Stomach (tissue), 9 donors: ENCODE measurements around the gene DYNC1LI2. TPM values are rescaled to one million over a fixed set of nuclear protein-coding genes. Genes with fewer than 3 reads are reported as not detected.

ENCODE experiments used
- DNase-seq, 2 donors: peaks; one replicate each; pipeline versions ENCODE4 v3.0.0 to v3.0.0-alpha.2; 2013 to 2019
- H3K27ac ChIP-seq, 5 donors: fragments of 200-600 bp in 4 of 5; sonication (generic) in 4 of 5; one replicate each; pipeline ENCODE4 v1.5.1; 2013 to 2019; ENCODE audit warnings: mild to moderate bottlenecking in 1 of 5, moderate library complexity in 1 of 5
- H3K27me3 ChIP-seq, 3 donors: fragments of 200-600 bp; sonication (generic); one replicate each; pipeline ENCODE4 v1.5.1; 2017 to 2019; ENCODE audit warnings: mixed run types in 1 of 3
- H3K36me3 ChIP-seq, 4 donors: fragments of 200-600 bp; sonication (generic); 1 replicate in 3 of 4; 2 replicates in 1 of 4; pipeline ENCODE4 v1.5.1; 2016 to 2019
- H3K4me1 ChIP-seq, 4 donors: fragments of 200-600 bp; sonication (generic); one replicate each; pipeline ENCODE4 v1.5.1; 2016 to 2019
- H3K4me3 ChIP-seq, 4 donors: fragments of 200-600 bp; sonication (generic) in 3 of 4; one replicate each; pipeline ENCODE4 v1.5.1; 2016 to 2019; ENCODE audit warnings: mild to moderate bottlenecking in 1 of 4
- H3K9me3 ChIP-seq, 4 donors: fragments of 200-600 bp; sonication (generic); one replicate each; pipeline ENCODE4 v1.5.1; 2016 to 2019
- EP300 ChIP-seq: sonication (generic); formaldehyde crosslinking; IDR thresholded peaks from one replicate; pipeline ENCODE4 v1.6.1; 2017; ENCODE audit warnings: antibody characterized with exemption
- POLR2A ChIP-seq, 4 donors: fragments of 450-650 bp; IDR thresholded peaks; one replicate each; pipeline ENCODE4 v1.6.1; 2016; ENCODE audit warnings: antibody characterized with exemption in 4 of 4, control low read depth in 2 of 4, mild to moderate bottlenecking in 1 of 4, moderate library complexity in 1 of 4
- POLR2AphosphoS5 ChIP-seq, 3 donors: sonication (generic); formaldehyde crosslinking; IDR thresholded peaks; one replicate each; pipeline ENCODE4 v1.6.1; 2016; ENCODE audit warnings: antibody characterized with exemption in 3 of 3
- WGBS, 5 donors: extraction: QIAGEN DNeasy Blood & Tissue Kit in 3 of 5; methylation state at CpG; one replicate each; pipeline versions ENCODE4 v1.1.5 to v1.1.7; 2013 to 2018; 5-methylcytosine and 5-hydroxymethylcytosine counted together
- intact Hi-C: fragments of 100-400 bp; cut with DNase I; formaldehyde crosslinking; loops from one replicate; pipeline ENCODE4 v1.15.1; 2023; ENCODE audit warnings: low total_unique reads
- polyA plus RNA-seq, 3 donors: library from polyadenylated mRNA; stranded (reverse); fragments of 200-250 nt; gene quantifications; one replicate each; pipeline ENCODE4 v1.2.3, GENCODE V29; 2013
- total RNA-seq, 5 donors: library from RNA; depleted of rRNA; stranded (reverse); fragments of >200 nt; gene quantifications; one replicate each; pipeline versions ENCODE4 v1.1.0 to v1.2.3, GENCODE V29; 2014 to 2016
- TF ChIP-seq, protein P1 (sequence below), 7 experiments: fragments of 450-650 bp in 4 of 7; fragments of 200-600 bp in 3 of 7; sonication (generic) in 3 of 7; IDR thresholded peaks; one replicate each; pipeline ENCODE4 v1.5.1; 2016 to 2019; ENCODE audit warnings: antibody characterized with exemption in 7 of 7, control low read depth in 2 of 7, mild to moderate bottlenecking in 1 of 7
- donor health status: healthy with polysubstance abuse.
- donor health status: Bipolar disorder and iron deficiency.
- donor health status: healthy.

DYNC1LI2 gene
- total and polyA plus RNA-seq, 8 donors: 34.5 to 264 (median 123) TPM

GRCh38 chr16:66774981-66775380 lies 23.6 kb upstream of the DYNC1LI2 start:
- TF ChIP-seq POLR2AphosphoS5 (IDR thresholded peaks at IDR 0.05): no peak
- TF ChIP-seq EP300: no peak
- TF ChIP-seq, protein P1, sequence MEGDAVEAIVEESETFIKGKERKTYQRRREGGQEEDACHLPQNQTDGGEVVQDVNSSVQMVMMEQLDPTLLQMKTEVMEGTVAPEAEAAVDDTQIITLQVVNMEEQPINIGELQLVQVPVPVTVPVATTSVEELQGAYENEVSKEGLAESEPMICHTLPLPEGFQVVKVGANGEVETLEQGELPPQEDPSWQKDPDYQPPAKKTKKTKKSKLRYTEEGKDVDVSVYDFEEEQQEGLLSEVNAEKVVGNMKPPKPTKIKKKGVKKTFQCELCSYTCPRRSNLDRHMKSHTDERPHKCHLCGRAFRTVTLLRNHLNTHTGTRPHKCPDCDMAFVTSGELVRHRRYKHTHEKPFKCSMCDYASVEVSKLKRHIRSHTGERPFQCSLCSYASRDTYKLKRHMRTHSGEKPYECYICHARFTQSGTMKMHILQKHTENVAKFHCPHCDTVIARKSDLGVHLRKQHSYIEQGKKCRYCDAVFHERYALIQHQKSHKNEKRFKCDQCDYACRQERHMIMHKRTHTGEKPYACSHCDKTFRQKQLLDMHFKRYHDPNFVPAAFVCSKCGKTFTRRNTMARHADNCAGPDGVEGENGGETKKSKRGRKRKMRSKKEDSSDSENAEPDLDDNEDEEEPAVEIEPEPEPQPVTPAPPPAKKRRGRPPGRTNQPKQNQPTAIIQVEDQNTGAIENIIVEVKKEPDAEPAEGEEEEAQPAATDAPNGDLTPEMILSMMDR (IDR thresholded peaks at IDR 0.05): no peak
- TF ChIP-seq POLR2A (IDR thresholded peaks at IDR 0.05): no peak
- H3K4me1 ChIP-seq: no peaks in the 10 kb centered on the region
- H3K4me3 ChIP-seq: no peak overlapping the region
- intact Hi-C loops: no loop called here
- no peaks in the 10 kb centered on the region for H3K27me3 ChIP-seq
- no peaks in the 10 kb centered on the region for H3K36me3 ChIP-seq
- H3K27ac ChIP-seq: no peak overlapping the region
- WGBS, 5 donors: 65 to 83% (median 74%) methylated on average over 2 of the region's 2 CpGs
- no peaks in the 10 kb centered on the region for H3K9me3 ChIP-seq
- no peak for DNase-seq

DNA sequence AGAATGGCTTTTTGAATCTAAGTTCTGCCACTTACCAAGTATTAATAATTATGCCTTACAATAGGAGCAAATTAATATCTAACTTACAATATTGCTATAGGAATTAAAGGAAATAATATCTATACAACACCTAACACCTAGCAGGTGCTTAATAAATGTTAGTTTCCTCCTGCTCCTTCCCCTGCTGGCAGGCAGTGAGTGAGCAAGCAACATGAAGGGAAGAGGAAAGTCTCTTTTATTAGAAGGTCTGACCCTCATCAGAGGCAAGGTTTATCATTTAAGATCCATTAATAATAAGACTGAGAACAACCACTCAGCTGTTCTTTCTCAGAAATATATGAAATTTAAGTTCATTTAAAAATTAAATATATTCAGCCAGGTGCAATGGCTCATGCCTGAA lies 6.7 kb upstream of the DYNC1LI2 start:
- intact Hi-C loops: no loop called here
- no peaks in the 10 kb centered on the region for H3K4me1 ChIP-seq
- H3K27ac ChIP-seq: no peak overlapping the region
- no peak for TF ChIP-seq POLR2A (IDR thresholded peaks at IDR 0.05)
- TF ChIP-seq, protein P1 (IDR thresholded peaks at IDR 0.05): no peak
- H3K4me3 ChIP-seq: no peak overlapping the region
- H3K9me3 ChIP-seq: no peaks in the 10 kb centered on the region
- H3K27me3 ChIP-seq: no peaks in the 10 kb centered on the region
- DNase-seq: no peak
- no peaks in the 10 kb centered on the region for H3K36me3 ChIP-seq

- Histone ChIP-seq H3K9me3 (no peaks in the 10 kb centered on the region), H3K27ac (no peak overlapping the region), H3K4me3 (no peak overlapping the region), H3K27me3 (no peaks in the 10 kb centered on the region), H3K36me3 (no peaks in the 10 kb centered on the region), H3K4me1 (peaks cover 14 to 24% (median 19%) of the 10 kb centered on the region in 4 donors)
- TF ChIP-seq POLR2A (IDR thresholded peaks at IDR 0.05): no peak
- TF ChIP-seq, protein P1 (IDR thresholded peaks at IDR 0.05): no peak
- no peak for TF ChIP-seq EP300
- no peak for TF ChIP-seq POLR2AphosphoS5 (IDR thresholded peaks at IDR 0.05)
- WGBS, 5 donors: 57 to 63% (median 62%) methylated on average over 3 of the region's 3 CpGs
- intact Hi-C loops: no loop called here
- no peak for DNase-seq
These were observed 3.4 kb upstream of the DYNC1LI2 start for GRCh38 chr16:66754819-66755218.

DNA sequence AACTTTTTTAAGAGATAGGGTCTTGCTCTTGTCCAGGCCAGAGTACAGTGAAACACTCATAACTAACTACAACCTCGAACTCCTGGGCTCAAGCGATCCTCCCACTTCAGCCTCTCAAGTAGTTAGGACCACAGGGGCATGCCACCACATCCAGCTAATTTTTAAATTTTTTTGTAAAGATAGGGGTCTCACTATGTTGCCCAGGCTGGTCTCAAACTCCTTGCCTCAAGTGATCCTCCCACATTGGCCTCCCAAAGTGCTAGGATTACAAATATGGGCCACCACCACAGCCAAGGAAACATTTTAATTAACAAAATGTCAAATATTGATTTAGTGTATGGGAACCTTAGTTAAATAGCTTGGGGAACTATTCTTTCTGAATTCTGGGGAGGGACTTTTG lies 2.8 kb upstream of the DYNC1LI2 start:
- no peaks in the 10 kb centered on the region for H3K27me3 ChIP-seq
- H3K27ac ChIP-seq: no peak overlapping the region
- no peaks in the 10 kb centered on the region for H3K9me3 ChIP-seq
- DNase-seq: no peak
- no peak overlapping the region for H3K4me3 ChIP-seq
- intact Hi-C loops: no loop called here
- WGBS, 5 donors: 90 to 100% (median 98%) methylated on average over 2 of the region's 2 CpGs
- peaks cover 0 to 2% (median 2%) of the 10 kb centered on the region in 4 donors for H3K36me3 ChIP-seq
- TF ChIP-seq POLR2AphosphoS5 (IDR thresholded peaks at IDR 0.05) (no peak), EP300 (no peak)
- peaks cover 20 to 30% (median 25%) of the 10 kb centered on the region in 4 donors for H3K4me1 ChIP-seq

GRCh38 chr16:66752958-66753357 lies 1.5 kb upstream of the DYNC1LI2 start:
- 87 to 97% (median 95%) methylated on average over 2 of the region's 2 CpGs for WGBS, 5 donors
- peaks cover 12 to 14% (median 13%) of the 10 kb centered on the region in 4 donors for H3K36me3 ChIP-seq
- no peaks in the 10 kb centered on the region for H3K27me3 ChIP-seq
- intact Hi-C loops: no loop called here
- H3K9me3 ChIP-seq: no peaks in the 10 kb centered on the region
- no peak for TF ChIP-seq POLR2A (IDR thresholded peaks at IDR 0.05)
- TF ChIP-seq POLR2AphosphoS5 (IDR thresholded peaks at IDR 0.05): no peak
- TF ChIP-seq EP300: no peak
- TF ChIP-seq, protein P1 (IDR thresholded peaks at IDR 0.05): no peak
- H3K4me1 ChIP-seq: peaks cover 29 to 41% (median 33%) of the 10 kb centered on the region in 4 donors
- H3K27ac ChIP-seq: no peak overlapping the region
- no peak overlapping the region for H3K4me3 ChIP-seq
- DNase-seq: no peak
